H1 (cell line): ENCODE measurements around the gene NXPH2. TPM values are rescaled to one million over a fixed set of nuclear protein-coding genes. Genes with fewer than 3 reads are reported as not detected.
"Not testable (repeated sequence)": the region's sequence is repeated elsewhere in the genome, so short reads cannot be mapped to it uniquely, and the experiment has no call there.

ENCODE experiments used
- CTCF ChIA-PET: fragments of 300-600 bp; sonication (Branson Sonifier 250); formaldehyde crosslinking; loops from one replicate; lab custom pipeline; 2021; ENCODE audit not compliant: partially characterized antibody; lab: Charles Lee
- POLR2A ChIA-PET: fragments of 300-600 bp; sonication (Branson Sonifier 250); formaldehyde crosslinking; loops from one replicate; lab custom pipeline; 2021; ENCODE audit warnings: inconsistent platforms; ENCODE audit not compliant: partially characterized antibody; lab: Charles Lee
- DNase-seq, 2 experiments: peaks; one replicate each; pipeline versions ENCODE4 v3.0.0 to v3.0.0-alpha.2; 2010 to 2022; ENCODE audit warnings: low spot score in 2 of 2, low read depth in 1 of 2, mixed read lengths in 1 of 2
- FAIRE-seq: peaks from 2 replicates; lab custom pipeline; 2011; peaks lifted over from hg19 to GRCh38; lab: Jason Lieb, UNC
- H2AFZ ChIP-seq: 2 replicates; pipeline ENCODE4 v1.8.1; 2012; ENCODE audit warnings: low read length, inconsistent platforms
- H2AK5ac ChIP-seq: 2 replicates; pipeline ENCODE4 v1.6.1; 2013; ENCODE audit warnings: low read depth, low read length
- H2BK120ac ChIP-seq: replicated peaks from 2 replicates; pipeline ENCODE3; 2013; ENCODE audit warnings: low read depth, low read length, inconsistent platforms
- H2BK12ac ChIP-seq: 2 replicates; pipeline ENCODE4 v1.6.1; 2013; ENCODE audit warnings: low read depth, low read length
- H2BK15ac ChIP-seq: 2 replicates; pipeline ENCODE4 v1.6.1; 2013; ENCODE audit warnings: low read length
- H2BK20ac ChIP-seq: 2 replicates; pipeline ENCODE4 v1.6.1; 2013; ENCODE audit warnings: low read length
- H2BK5ac ChIP-seq: 2 replicates; pipeline ENCODE4 v1.6.1; 2013; ENCODE audit warnings: low read depth, low read length
- H3K14ac ChIP-seq: 2 replicates; pipeline ENCODE4 v1.6.1; 2013; ENCODE audit warnings: inconsistent platforms; ENCODE audit not compliant: insufficient read length
- H3K18ac ChIP-seq: 2 replicates; pipeline ENCODE4 v1.6.1; 2013; ENCODE audit warnings: low read length; ENCODE audit errors: extremely low read depth
- H3K23ac ChIP-seq: 2 replicates; pipeline ENCODE4 v1.6.1; 2013; ENCODE audit warnings: inconsistent platforms; ENCODE audit not compliant: insufficient read length
- H3K23me2 ChIP-seq: 2 replicates; pipeline ENCODE4 v1.6.1; 2013; ENCODE audit warnings: low read depth, low read length
- H3K27ac ChIP-seq: 2 replicates; pipeline ENCODE4 v1.6.1; 2011; ENCODE audit warnings: low read depth, low read length, inconsistent platforms
- H3K27me3 ChIP-seq, 4 experiments: replicated peaks in 1 of 4; 1 replicate in 1 of 4; 2 replicates in 3 of 4; pipeline versions ENCODE4 v1.6.1 to v1.8.1; 2011 to 2013; ENCODE audit warnings: low read length in 3 of 4, mild to moderate bottlenecking in 3 of 4, inconsistent platforms in 2 of 4, mixed read lengths in 2 of 4, moderate library complexity in 1 of 4; ENCODE audit not compliant: control insufficient read depth in 3 of 4, insufficient read depth in 3 of 4; ENCODE audit errors: extremely low read depth in 1 of 4
- H3K36me3 ChIP-seq, 4 experiments: 2 replicates each; pipeline versions ENCODE4 v1.6.1 to v1.8.1; 2011 to 2013; ENCODE audit warnings: mild to moderate bottlenecking in 4 of 4, low read length in 3 of 4, moderate library complexity in 2 of 4, control low read depth in 1 of 4, inconsistent platforms in 1 of 4; ENCODE audit not compliant: insufficient read depth in 4 of 4, control insufficient read depth in 2 of 4
- H3K4ac ChIP-seq: replicated peaks from 2 replicates; pipeline ENCODE3; 2013; ENCODE audit warnings: low read length, low read depth, mixed read lengths, inconsistent platforms; ENCODE audit not compliant: insufficient read length
- H3K4me1 ChIP-seq, 4 experiments: replicated peaks in 1 of 4; 1 replicate in 1 of 4; 2 replicates in 3 of 4; pipeline versions ENCODE4 v1.6.1 to v1.8.1; 2011 to 2013; ENCODE audit warnings: low read length in 3 of 4, inconsistent platforms in 2 of 4, mixed read lengths in 1 of 4; ENCODE audit not compliant: insufficient read depth in 4 of 4, control insufficient read depth in 3 of 4
- H3K4me2 ChIP-seq, 2 experiments: 2 replicates each; pipeline versions ENCODE4 v1.6.1 to v1.8.1; 2011 to 2013; ENCODE audit warnings: low read depth in 2 of 2, low read length in 2 of 2, control low read depth in 1 of 2, inconsistent platforms in 1 of 2, mild to moderate bottlenecking in 1 of 2; ENCODE audit not compliant: insufficient read depth in 1 of 2
- H3K4me3 ChIP-seq, 4 experiments: fragments of 200-600, 300-600 bp in 1 of 4; sonication (generic), shearing (Covaris generic), sonication (Bioruptor Twin) in 1 of 4; 2 replicates each; pipeline versions ENCODE4 v1.5.1 to v1.8.1; 2011 to 2016; ENCODE audit warnings: low read length in 4 of 4, low read depth in 3 of 4, control low read depth in 2 of 4, inconsistent platforms in 2 of 4, mild to moderate bottlenecking in 2 of 4, mixed read lengths in 1 of 4, moderate library complexity in 1 of 4; ENCODE audit not compliant: insufficient read depth in 2 of 4; ENCODE audit errors: extremely low read depth in 1 of 4
- H3K56ac ChIP-seq: replicated peaks from 2 replicates; pipeline ENCODE3; 2013; ENCODE audit warnings: low read depth, mild to moderate bottlenecking, mixed read lengths, low read length, inconsistent platforms; ENCODE audit not compliant: insufficient read length
- H3K79me1 ChIP-seq: 2 replicates; pipeline ENCODE4 v1.6.1; 2013; ENCODE audit warnings: low read depth, low read length, control low read depth
- H3K79me2 ChIP-seq, 2 experiments: 2 replicates each; pipeline versions ENCODE4 v1.6.1 to v1.8.1; 2012 to 2013; ENCODE audit warnings: low read length in 2 of 2, mild to moderate bottlenecking in 2 of 2, inconsistent platforms in 1 of 2; ENCODE audit not compliant: insufficient read depth in 2 of 2, control insufficient read depth in 1 of 2
- H3K9ac ChIP-seq, 4 experiments: replicated peaks in 1 of 4; 1 replicate in 1 of 4; 2 replicates in 3 of 4; pipeline versions ENCODE4 v1.6.1 to v1.8.1; 2011 to 2013; ENCODE audit warnings: low read depth in 3 of 4, low read length in 3 of 4, control low read depth in 2 of 4, mild to moderate bottlenecking in 2 of 4, moderate library complexity in 2 of 4, inconsistent platforms in 1 of 4; ENCODE audit errors: extremely low read depth in 1 of 4
- H3K9me3 ChIP-seq, 2 experiments: 2 replicates each; pipeline versions ENCODE4 v1.6.1 to v1.8.1; 2012 to 2013; ENCODE audit warnings: mild to moderate bottlenecking in 2 of 2, moderate library complexity in 2 of 2, control low read depth in 1 of 2, inconsistent platforms in 1 of 2, low read depth in 1 of 2, low read length in 1 of 2, mixed read lengths in 1 of 2; ENCODE audit not compliant: insufficient read depth in 2 of 2
- H4K20me1 ChIP-seq, 2 experiments: replicated peaks in 1 of 2; 2 replicates each; pipeline versions ENCODE3 to v1.8.1; 2011 to 2013; ENCODE audit warnings: inconsistent platforms in 2 of 2, low read length in 2 of 2, mild to moderate bottlenecking in 1 of 2; ENCODE audit not compliant: insufficient read depth in 2 of 2, control insufficient read depth in 1 of 2
- H4K5ac ChIP-seq: 2 replicates; pipeline ENCODE4 v1.6.1; 2013; ENCODE audit warnings: low read length, low read depth, mixed read lengths, inconsistent platforms; ENCODE audit not compliant: insufficient read length
- H4K8ac ChIP-seq: 2 replicates; pipeline ENCODE4 v1.8.0; 2013; ENCODE audit warnings: mild to moderate bottlenecking, moderate library complexity, low read length, inconsistent platforms; ENCODE audit not compliant: insufficient read depth; ENCODE audit errors: extremely low read depth
- H4K91ac ChIP-seq: replicated peaks from 2 replicates; pipeline ENCODE3; 2013; ENCODE audit warnings: low read length, mixed read lengths, inconsistent platforms; ENCODE audit not compliant: insufficient read length
- CBX8 ChIP-seq: fragments of 300-800, 300-1000 bp; sonication (generic); IDR thresholded peaks from 2 replicates; pipeline ENCODE4 v1.7.1; 2016; ENCODE audit warnings: low read depth, low read length, borderline replicate concordance
- WGBS, 2 experiments: shearing (Covaris generic) in 1 of 2; methylation state at CpG; one replicate each; pipeline versions ENCODE4 v1.1.6 to v1.1.7; 2013 to 2015; ENCODE audit warnings: low lambda C conversion rate in 2 of 2, mixed read lengths in 2 of 2, inconsistent platforms in 1 of 2, low coverage in 1 of 2, missing lambda C conversion rate in 1 of 2; ENCODE audit not compliant: insufficient replicate concordance in 2 of 2, insufficient coverage in 1 of 2, insufficient read length in 1 of 2; ENCODE audit errors: extremely low coverage in 1 of 2, missing lambda C conversion rate in 1 of 2; 5-methylcytosine and 5-hydroxymethylcytosine counted together
- polyA plus RNA-seq, 7 experiments: library from polyadenylated mRNA; depleted of rRNA in 3 of 7; stranded (reverse) in 5 of 7; unstranded in 2 of 7; fragments of >200 nt in 5 of 7; fragments of 200-250 nt in 2 of 7; gene quantifications; 1 replicate in 5 of 7; 2 replicates in 1 of 7; 4 replicates in 1 of 7; pipeline versions ENCODE4 v1.2.1 to v1.2.3, GENCODE V29; 2011 to 2013; ENCODE audit warnings: missing spikeins in 2 of 7, mixed read lengths in 2 of 7
- total RNA-seq: library from RNA; stranded (reverse); fragmentation: NEBNext Ultra II Directional; extraction: Animal tissue kit (Norgen Biotek cat#: 25700); gene quantifications from 2 replicates; pipeline ENCODE4 v1.2.1, GENCODE V29; 2021

The NXPH2 gene
- total and polyA plus RNA-seq, 2 of the 8 experiments (the other 6 are each of a cell fraction or from before 2014, with no cell fraction given), result 1.9 to 6.9 TPM

DNA sequence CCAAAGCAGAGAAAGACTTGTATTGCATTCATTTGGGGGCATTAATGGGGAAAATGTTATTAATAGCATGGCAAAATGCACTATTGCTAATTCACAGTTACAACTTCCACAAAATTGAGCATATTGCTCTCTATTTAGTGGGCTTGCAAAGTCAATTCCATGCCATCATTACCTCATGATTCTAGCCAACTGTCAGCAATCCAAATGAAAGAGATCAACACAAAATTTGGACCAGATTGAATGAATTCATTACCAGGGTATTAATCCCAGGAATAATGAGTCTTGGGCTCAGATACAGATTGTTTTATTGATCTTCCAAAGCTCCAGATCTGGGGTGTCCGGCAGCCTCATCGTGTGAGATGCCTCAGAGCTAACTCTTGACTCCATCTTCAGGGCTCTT is 38.3 kb downstream of the NXPH2 start:
- Histone ChIP-seq H3K18ac (no peak overlapping the region), H3K4ac (no peak overlapping the region), H3K27ac (no peak overlapping the region), H3K79me1 (no peaks in the 10 kb centered on the region), H3K56ac (no peak overlapping the region), H3K4me3 (no peak overlapping the region), H2AFZ (no peak overlapping the region), H3K36me3 (no peaks in the 10 kb centered on the region; a peak in 3 of 8 replicates), H4K91ac (no peak overlapping the region), H2AK5ac (no peak overlapping the region), H2BK12ac (no peak overlapping the region), H3K4me1 (no peaks in the 10 kb centered on the region; a peak in 1 of 7 replicates), H2BK120ac (no peak overlapping the region), H3K4me2 (no peak overlapping the region), H3K27me3 (no peaks in the 10 kb centered on the region), H3K23ac (no peak overlapping the region), H3K79me2 (no peaks in the 10 kb centered on the region), H2BK15ac (no peak overlapping the region), H3K9me3 (peaks cover 9% of the 10 kb centered on the region in 2 experiments; a peak in 3 of 4 replicates), H3K14ac (no peak overlapping the region), H3K9ac (no peak overlapping the region), H2BK20ac (no peak overlapping the region), H2BK5ac (no peak overlapping the region), H4K20me1 (no peaks in the 10 kb centered on the region), H4K5ac (no peak overlapping the region), H4K8ac (no peak overlapping the region), H3K23me2 (peaks cover 3% of the 10 kb centered on the region; the same call in 1 of the 2 replicates)
- DNase-seq, result no peak
- no peak for TF ChIP-seq CBX8
- no peak for FAIRE-seq
- ChIA-PET CTCF (no interaction called here), POLR2A (no interaction called here)
- WGBS, 2 experiments, result 94% methylated on average over 2 of the region's 2 CpGs; no CpG with 5 or more reads in 1 of the 2 experiments

DNA sequence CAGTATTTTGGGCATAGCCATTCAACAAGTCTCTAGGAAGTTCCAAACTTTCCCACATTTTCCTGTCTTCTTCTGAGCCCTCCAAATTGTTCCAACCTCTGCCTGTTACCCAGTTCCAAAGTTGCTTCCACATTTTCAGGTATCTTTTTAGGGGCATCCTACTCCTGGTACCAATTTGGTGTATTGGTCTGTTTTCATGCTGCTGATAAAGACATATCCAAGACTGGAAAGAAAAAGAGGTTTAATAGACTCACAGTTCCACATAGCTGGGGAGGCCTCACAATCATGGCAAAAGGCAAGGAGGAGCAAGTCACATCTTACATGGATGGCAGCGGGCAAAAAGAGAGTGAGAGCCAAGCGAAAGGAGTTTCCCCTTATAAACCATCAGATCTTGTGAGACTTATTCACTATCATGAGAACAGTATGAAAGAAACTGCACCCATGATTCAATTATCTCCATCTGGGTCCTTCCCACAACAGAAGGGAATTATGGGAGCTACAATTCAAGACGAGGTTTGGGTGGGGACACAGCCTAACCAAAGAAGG is 43.1 kb downstream of the NXPH2 start:
- not testable (repeated sequence) for H2BK12ac ChIP-seq
- CTCF ChIA-PET, result interaction anchor here (0.6 to 0.7 kb wide), 4 partner anchors 29 to 549 kb away, joined by 3 read pairs; no protein-coding TSS in a partner anchor

More for the DNA sequence above, 43.1 kb downstream of the NXPH2 start:
- H3K23ac ChIP-seq, H3K4me2 ChIP-seq, H3K36me3 ChIP-seq, H4K91ac ChIP-seq, H3K79me2 ChIP-seq, H3K9ac ChIP-seq, H3K79me1 ChIP-seq, H3K27ac ChIP-seq, H4K8ac ChIP-seq, H3K23me2 ChIP-seq, H3K4me3 ChIP-seq, H3K27me3 ChIP-seq, H3K4ac ChIP-seq, H2BK120ac ChIP-seq, H4K20me1 ChIP-seq, H3K56ac ChIP-seq, H3K4me1 ChIP-seq, H2AK5ac ChIP-seq, H2BK15ac ChIP-seq, H2BK20ac ChIP-seq, H2AFZ ChIP-seq, POLR2A ChIA-PET, FAIRE-seq, H3K18ac ChIP-seq, H4K5ac ChIP-seq, H3K14ac ChIP-seq, DNase-seq, H2BK5ac ChIP-seq: not testable (repeated sequence)
- WGBS, 2 experiments, result 94% methylated on average over 3 of the region's 3 CpGs; no CpG with 5 or more reads in 1 of the 2 experiments
- peaks cover 19 to 26% of the 10 kb centered on the region in 2 experiments for H3K9me3 ChIP-seq
